Measurements from ENCODE around the gene B9D1. TPM values are rescaled to one million over a fixed set of nuclear protein-coding genes. Genes with fewer than 3 reads are reported as not detected.
A peak's percentile ranks its signal among the peaks of the same experiment; 100 is the strongest.

B9D1 gene
- total RNA-seq, 2 donors from 2014 or later = 37.7 to 42.8 TPM

GRCh38 chr17:19359856-19360255, 2.7 kb downstream of the B9D1 start:
- Histone ChIP-seq H3K27ac (ENCODE audit: low read depth, low read length) (no peak overlapping the region), H3K4me1 (ENCODE audit: control insufficient read depth, insufficient read depth, low read length) (peaks cover 3% of the 10 kb centered on the region), H3K36me3 (ENCODE audit: control insufficient read depth, insufficient read depth, low read length) (peaks cover 5% of the 10 kb centered on the region), H3K4me3 (ENCODE audit: low read length) (no peak overlapping the region), H3K27me3 (ENCODE audit: control insufficient read depth, insufficient read depth, low read length, poor library complexity, severe bottlenecking) (no peaks in the 10 kb centered on the region), H3K9me3 (ENCODE audit: control insufficient read depth, low read length) (no peaks in the 10 kb centered on the region), H3K9ac (ENCODE audit: extremely low read depth, low read length, poor library complexity, severe bottlenecking) (no peak overlapping the region)
- H3K27me3 Mint-ChIP-seq (ENCODE audit: insufficient read depth) = no peaks in the 10 kb centered on the region
- H3K4me3 Mint-ChIP-seq = no peak overlapping the region
- peak; percentile 38 for DNase-seq
- H3K9me3 Mint-ChIP-seq = no peaks in the 10 kb centered on the region
- no peak overlapping the region for H3K27ac Mint-ChIP-seq
- H3K4me1 Mint-ChIP-seq = peaks cover 21% of the 10 kb centered on the region
- peaks cover 22% of the 10 kb centered on the region for H3K36me3 Mint-ChIP-seq (ENCODE audit: low read depth)
- TF ChIP-seq, protein P1, sequence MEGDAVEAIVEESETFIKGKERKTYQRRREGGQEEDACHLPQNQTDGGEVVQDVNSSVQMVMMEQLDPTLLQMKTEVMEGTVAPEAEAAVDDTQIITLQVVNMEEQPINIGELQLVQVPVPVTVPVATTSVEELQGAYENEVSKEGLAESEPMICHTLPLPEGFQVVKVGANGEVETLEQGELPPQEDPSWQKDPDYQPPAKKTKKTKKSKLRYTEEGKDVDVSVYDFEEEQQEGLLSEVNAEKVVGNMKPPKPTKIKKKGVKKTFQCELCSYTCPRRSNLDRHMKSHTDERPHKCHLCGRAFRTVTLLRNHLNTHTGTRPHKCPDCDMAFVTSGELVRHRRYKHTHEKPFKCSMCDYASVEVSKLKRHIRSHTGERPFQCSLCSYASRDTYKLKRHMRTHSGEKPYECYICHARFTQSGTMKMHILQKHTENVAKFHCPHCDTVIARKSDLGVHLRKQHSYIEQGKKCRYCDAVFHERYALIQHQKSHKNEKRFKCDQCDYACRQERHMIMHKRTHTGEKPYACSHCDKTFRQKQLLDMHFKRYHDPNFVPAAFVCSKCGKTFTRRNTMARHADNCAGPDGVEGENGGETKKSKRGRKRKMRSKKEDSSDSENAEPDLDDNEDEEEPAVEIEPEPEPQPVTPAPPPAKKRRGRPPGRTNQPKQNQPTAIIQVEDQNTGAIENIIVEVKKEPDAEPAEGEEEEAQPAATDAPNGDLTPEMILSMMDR (conservative IDR thresholded peaks at IDR 0.05) = no peak
- WGBS, 2 experiments (ENCODE audit: insufficient coverage in 1 of 2, insufficient read length in 1 of 2) = 99 to 100% methylated on average over 1 to 5 of the region's 5 CpGs

DNA sequence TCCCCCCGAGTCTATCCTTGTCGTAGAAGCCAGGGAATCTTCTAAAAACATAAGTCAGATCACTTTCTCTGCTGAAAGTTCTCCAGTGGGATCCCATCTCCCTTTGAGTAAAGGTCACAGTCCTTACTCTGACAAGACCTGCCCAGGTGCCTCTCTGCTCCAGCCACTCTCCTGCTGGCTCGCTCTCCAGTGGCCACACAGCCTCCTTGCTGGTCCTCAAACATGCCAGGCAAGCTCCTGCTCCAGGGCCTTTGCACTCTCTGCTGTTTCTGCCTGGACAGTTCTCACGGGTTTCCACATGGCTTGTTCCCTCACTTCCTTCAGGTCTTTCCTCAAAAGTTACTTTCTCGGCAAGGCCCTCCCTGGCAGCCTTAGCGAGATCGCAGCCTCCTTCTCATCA, 3.4 kb downstream of the B9D1 start:
- Mint-ChIP-seq H3K4me3 (no peak overlapping the region), H3K27ac (no peak overlapping the region), H3K9me3 (no peaks in the 10 kb centered on the region), H3K36me3 (ENCODE audit: low read depth) (peaks cover 23% of the 10 kb centered on the region), H3K4me1 (peaks cover 15% of the 10 kb centered on the region), H3K27me3 (ENCODE audit: insufficient read depth) (no peaks in the 10 kb centered on the region)
- DNase-seq = peak; percentile 37
- no peaks in the 10 kb centered on the region for H3K9me3 ChIP-seq (ENCODE audit: control insufficient read depth, low read length)
- no peak overlapping the region for H3K9ac ChIP-seq (ENCODE audit: extremely low read depth, low read length, poor library complexity, severe bottlenecking)
- TF ChIP-seq, protein P1 (conservative IDR thresholded peaks at IDR 0.05) = no peak
- H3K36me3 ChIP-seq (ENCODE audit: control insufficient read depth, insufficient read depth, low read length) = peaks cover 5% of the 10 kb centered on the region
- WGBS, 2 experiments (ENCODE audit: insufficient coverage in 1 of 2, insufficient read length in 1 of 2) = 91 to 98% methylated on average over 7 of the region's 7 CpGs
- H3K4me1 ChIP-seq (ENCODE audit: control insufficient read depth, insufficient read depth, low read length) = peaks cover 3% of the 10 kb centered on the region
- H3K27me3 ChIP-seq (ENCODE audit: control insufficient read depth, insufficient read depth, low read length, poor library complexity, severe bottlenecking) = no peaks in the 10 kb centered on the region
- no peak overlapping the region for H3K27ac ChIP-seq (ENCODE audit: low read depth, low read length)
- H3K4me3 ChIP-seq (ENCODE audit: low read length) = no peak overlapping the region

DNA sequence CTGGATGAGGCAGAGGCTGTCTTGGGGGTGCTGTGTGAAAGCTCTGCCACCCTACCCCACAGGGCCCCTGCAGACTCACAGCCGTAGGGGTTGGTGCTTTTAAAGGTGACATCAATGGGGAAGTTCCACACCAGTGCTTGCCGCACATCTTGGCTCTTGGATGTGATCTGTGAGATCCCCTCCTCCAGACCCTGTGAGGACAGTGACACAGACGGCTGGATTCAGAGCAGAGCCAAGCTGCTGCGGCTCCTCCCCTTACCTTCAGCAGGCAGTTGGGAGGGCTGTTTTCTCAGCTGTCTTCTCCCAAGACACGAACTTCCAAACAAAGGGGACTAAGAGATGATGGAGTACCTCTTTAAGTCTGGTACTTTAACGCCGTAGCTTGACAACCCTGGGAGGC, 4.8 kb downstream of the B9D1 start:
- no peak overlapping the region for H3K27ac Mint-ChIP-seq
- Histone ChIP-seq H3K9ac (ENCODE audit: extremely low read depth, low read length, poor library complexity, severe bottlenecking) (no peak overlapping the region), H3K27me3 (ENCODE audit: control insufficient read depth, insufficient read depth, low read length, poor library complexity, severe bottlenecking) (no peaks in the 10 kb centered on the region), H3K4me1 (ENCODE audit: control insufficient read depth, insufficient read depth, low read length) (no peaks in the 10 kb centered on the region), H3K4me3 (ENCODE audit: low read length) (no peak overlapping the region), H3K36me3 (ENCODE audit: control insufficient read depth, insufficient read depth, low read length) (peaks cover 5% of the 10 kb centered on the region), H3K9me3 (ENCODE audit: control insufficient read depth, low read length) (no peaks in the 10 kb centered on the region), H3K27ac (ENCODE audit: low read depth, low read length) (no peak overlapping the region)
- peaks cover 6% of the 10 kb centered on the region for H3K4me1 Mint-ChIP-seq
- H3K9me3 Mint-ChIP-seq = no peaks in the 10 kb centered on the region
- TF ChIP-seq, protein P1 (conservative IDR thresholded peaks at IDR 0.05) = no peak
- H3K27me3 Mint-ChIP-seq (ENCODE audit: insufficient read depth) = no peaks in the 10 kb centered on the region
- peaks cover 23% of the 10 kb centered on the region for H3K36me3 Mint-ChIP-seq (ENCODE audit: low read depth)
- 90 to 91% methylated on average over 6 to 7 of the region's 7 CpGs for WGBS, 2 experiments (ENCODE audit: insufficient coverage in 1 of 2, insufficient read length in 1 of 2)
- no peak for DNase-seq
- H3K4me3 Mint-ChIP-seq = no peak overlapping the region
